Upper lobe of right lung (tissue), 1 donor: ENCODE measurements around the gene NDUFAB1. TPM values are rescaled to one million over a fixed set of nuclear protein-coding genes. Genes with fewer than 3 reads are reported as not detected.
"Not testable (repeated sequence)": the region's sequence is repeated elsewhere in the genome, so short reads cannot be mapped to it uniquely, and the experiment has no call there.

Experiments
- ATAC-seq: fragments of 200-7000 bp; cut with Tn5 transposase; one replicate; pipeline ENCODE4 v1.9.1; 2020; ENCODE audit warnings: mild to moderate bottlenecking, moderate library complexity
- DNase-seq: peaks from one replicate; pipeline ENCODE4 v3.0.0-alpha.2; 2020
- H3K27ac ChIP-seq: fragments of 200-600 bp; one replicate; pipeline ENCODE4 v1.8.0; 2022
- H3K27me3 ChIP-seq: fragments of 200-600 bp; one replicate; pipeline ENCODE4 v1.8.0; 2022; ENCODE audit warnings: mild to moderate bottlenecking
- H3K36me3 ChIP-seq: fragments of 200-600 bp; one replicate; pipeline ENCODE4 v1.8.0; 2022
- H3K4me1 ChIP-seq: fragments of 200-600 bp; one replicate; pipeline ENCODE4 v1.8.0; 2022
- H3K4me3 ChIP-seq: fragments of 200-600 bp; one replicate; pipeline ENCODE4 v1.8.0; 2022; ENCODE audit warnings: mild to moderate bottlenecking
- H3K9me3 ChIP-seq: fragments of 200-600 bp; one replicate; pipeline ENCODE4 v1.8.0; 2022
- CTCF ChIP-seq: fragments of 200-600 bp; IDR thresholded peaks from one replicate; pipeline ENCODE4 v1.8.0; 2022; ENCODE audit warnings: antibody characterized with exemption
- intact Hi-C: fragments of 100-400 bp; cut with DNase I; formaldehyde crosslinking; loops from one replicate; pipeline ENCODE4 v1.11.0; 2022
- total RNA-seq: library from RNA; stranded (reverse); fragmentation: NEBNext Ultra II Directional; extraction: Animal tissue kit (Norgen Biotek cat#: 25700); gene quantifications from one replicate; pipeline ENCODE4 v1.2.1, GENCODE V29; 2021
- donor health status: DM: no; HTN: yes; CAD: no; lungs with severe emphysema.

The NDUFAB1 gene
- total RNA-seq, 1 donor from 2014 or later, result 49.2 TPM

- ATAC-seq, result peak; percentile 97
- Histone ChIP-seq H3K4me1 (peaks cover 21% of the 10 kb centered on the region), H3K27ac (peak within 1 kb of the TSS; percentile 84), H3K36me3 (peaks cover 44% of the 10 kb centered on the region), H3K9me3 (no peaks in the 10 kb centered on the region), H3K27me3 (no peaks in the 10 kb centered on the region), H3K4me3 (peak within 1 kb of the TSS; percentile 77)
- intact Hi-C loops, result no loop called here
- peak; percentile 92 for TF ChIP-seq CTCF
- peak; percentile 99 for DNase-seq
Measured at GRCh38 chr16:23556881-23557778, 39.0 kb downstream of the NDUFAB1 start, which contains the start of the genes EARS2 and UBFD1. Gene EARS2, minus strand, starts transcription at chr16:23557350. Its CDS starts 7 bp downstream, at chr16:23557343. Gene UBFD1, plus strand, starts transcription at chr16:23557727. Its CDS starts 16 bp downstream, at chr16:23557743.

GRCh38 chr16:23554536-23554935 is 41.6 kb downstream of the NDUFAB1 start:
- H3K9me3 ChIP-seq, result no peaks in the 10 kb centered on the region
- H3K27ac ChIP-seq, result no peak overlapping the region
- no peak for TF ChIP-seq CTCF
- DNase-seq, result no peak
- peaks cover 21% of the 10 kb centered on the region for H3K4me1 ChIP-seq
- peaks cover 45% of the 10 kb centered on the region for H3K36me3 ChIP-seq
- intact Hi-C loops, result no loop called here
- no peak overlapping the region for H3K4me3 ChIP-seq
- no peak for ATAC-seq
- H3K27me3 ChIP-seq, result no peaks in the 10 kb centered on the region

GRCh38 chr16:23552161-23552560 is 44.0 kb downstream of the NDUFAB1 start:
- Histone ChIP-seq H3K9me3 (no peaks in the 10 kb centered on the region), H3K27me3 (no peaks in the 10 kb centered on the region), H3K4me1 (peaks cover 7% of the 10 kb centered on the region), H3K4me3 (no peak overlapping the region), H3K27ac (no peak overlapping the region), H3K36me3 (peaks cover 59% of the 10 kb centered on the region)
- DNase-seq, result no peak
- ATAC-seq, result no peak
- intact Hi-C loops, result no loop called here
- no peak for TF ChIP-seq CTCF

DNA sequence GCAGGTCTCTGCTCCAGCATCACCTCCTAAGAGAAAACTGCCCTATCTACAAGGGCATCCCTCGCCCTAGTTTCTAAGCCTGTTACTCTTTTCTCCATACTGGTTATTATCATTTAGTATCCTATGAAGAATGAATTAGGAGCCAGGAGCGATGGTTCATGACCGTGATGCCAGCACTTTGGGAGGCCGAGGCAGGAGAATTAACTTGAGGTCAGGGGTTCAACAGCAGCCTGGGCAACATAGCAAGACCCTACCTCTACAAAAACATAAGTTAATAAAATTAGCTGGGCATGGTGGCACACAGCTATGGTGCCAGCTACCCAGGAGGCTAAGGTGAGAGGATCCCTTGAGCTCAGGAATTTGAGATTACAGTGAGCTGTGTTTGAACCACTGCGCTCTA is 46.2 kb downstream of the NDUFAB1 start:
- H3K9me3 ChIP-seq, result no peaks in the 10 kb centered on the region
- no peak for DNase-seq
- H3K36me3 ChIP-seq, result peaks cover 79% of the 10 kb centered on the region
- H3K4me1 ChIP-seq, result no peaks in the 10 kb centered on the region
- intact Hi-C loops, result no loop called here
- no peak overlapping the region for H3K27ac ChIP-seq
- no peaks in the 10 kb centered on the region for H3K27me3 ChIP-seq
- no peak for ATAC-seq
- TF ChIP-seq CTCF, result no peak
- no peak overlapping the region for H3K4me3 ChIP-seq

DNA sequence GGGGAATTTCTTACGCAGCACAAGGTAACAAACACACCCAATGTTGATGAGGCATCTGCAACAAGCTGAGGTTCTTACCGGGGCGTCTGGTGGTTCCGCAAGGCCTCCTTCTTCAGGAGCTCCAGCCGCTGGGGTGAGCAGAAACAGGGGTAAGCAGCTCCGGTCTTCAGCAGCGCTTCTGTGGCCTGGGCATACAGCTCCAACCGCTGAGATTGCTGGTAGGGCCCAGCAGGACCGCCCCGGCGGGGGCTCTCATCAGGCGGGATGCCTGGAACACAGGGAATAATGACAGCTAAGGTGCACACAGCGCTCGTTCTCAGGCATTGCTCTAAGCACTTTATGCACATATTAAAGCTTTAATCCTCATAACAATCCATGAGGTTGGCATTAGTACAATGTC is 51.7 kb downstream of the NDUFAB1 start:
- intact Hi-C loops, result no loop called here
- no peak for DNase-seq
- Histone ChIP-seq H3K9me3 (no peaks in the 10 kb centered on the region), H3K27ac (no peak overlapping the region), H3K36me3 (peaks cover 86% of the 10 kb centered on the region), H3K4me3 (no peak overlapping the region), H3K4me1 (no peaks in the 10 kb centered on the region), H3K27me3 (no peaks in the 10 kb centered on the region)
- TF ChIP-seq CTCF, result no peak
- ATAC-seq, result no peak

DNA sequence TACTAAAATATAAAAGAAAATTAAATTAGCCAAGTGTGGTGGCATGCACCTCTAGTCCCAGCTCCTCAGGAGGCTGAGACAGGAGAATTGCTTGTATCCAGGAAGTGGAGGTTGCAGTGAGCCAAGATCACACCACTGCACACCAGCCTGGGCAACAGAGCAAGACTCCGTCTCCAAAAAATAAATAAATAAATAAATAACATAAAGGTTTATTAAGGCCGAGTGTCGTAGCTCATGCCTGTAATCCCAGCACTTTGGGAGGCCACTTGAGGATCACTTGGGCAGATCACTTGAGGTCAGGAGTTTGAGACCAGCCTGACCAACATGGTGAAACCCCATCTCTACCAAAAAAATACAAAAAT is 55.3 kb downstream of the NDUFAB1 start:
- H3K4me3 ChIP-seq, ATAC-seq, H3K27me3 ChIP-seq, intact Hi-C loops, DNase-seq, H3K9me3 ChIP-seq, H3K4me1 ChIP-seq: not testable (repeated sequence)
- H3K36me3 ChIP-seq, result peaks cover 68% of the 10 kb centered on the region
- H3K27ac ChIP-seq, result peak overlapping the region; percentile 36
